Pancreas (tissue), 10 donors: ENCODE data around the gene CACNA1C. TPM values are rescaled to one million over a fixed set of nuclear protein-coding genes. Genes with fewer than 3 reads are reported as not detected.

Experiments
- ATAC-seq, 4 donors: fragments of 200-7000 bp; cut with Tn5 transposase; one replicate each; pipeline versions ENCODE4 v1.8.0 to v1.9.1; 2020; ENCODE audit warnings: mild to moderate bottlenecking in 4 of 4, moderate library complexity in 4 of 4
- DNase-seq, 6 donors: peaks; one replicate each; pipeline ENCODE4 v3.0.0-alpha.2; 2020
- FAIRE-seq: peaks from 2 replicates; lab custom pipeline; 2012; peaks lifted over from hg19 to GRCh38; lab: Jason Lieb, UNC
- H3K27ac ChIP-seq, 4 donors: fragments of 200-600 bp; sonication (generic); 1 replicate in 3 of 4; 2 replicates in 1 of 4; pipeline versions ENCODE4 v1.5.0 to v1.8.0; 2020
- H3K27me3 ChIP-seq, 4 donors: fragments of 200-600 bp; one replicate each; pipeline ENCODE4 v1.8.0; 2021
- H3K36me3 ChIP-seq, 3 donors: fragments of 200-600 bp; sonication (generic) in 1 of 3; one replicate each; pipeline versions ENCODE4 v1.5.0 to v1.8.0; 2020 to 2021
- H3K4me1 ChIP-seq, 3 donors: fragments of 200-600 bp; one replicate each; pipeline ENCODE4 v1.8.0; 2021
- H3K4me3 ChIP-seq, 4 donors: fragments of 200-600 bp; sonication (generic) in 2 of 4; one replicate each; pipeline versions ENCODE4 v1.5.0 to v1.8.0; 2020 to 2021
- H3K9me3 ChIP-seq, 4 donors: fragments of 200-600 bp; one replicate each; pipeline ENCODE4 v1.8.0; 2021
- WGBS, 2 donors: extraction: QIAGEN DNeasy Blood & Tissue Kit; methylation state at CpG; one replicate each; pipeline ENCODE4 v1.1.7; 2013; 5-methylcytosine and 5-hydroxymethylcytosine counted together
- intact Hi-C, 3 donors: fragments of 100-400 bp; cut with DNase I; formaldehyde crosslinking; loops; one replicate each; pipeline versions ENCODE4 v1.11.1 to v1.14.2; 2022
- polyA plus RNA-seq, 2 donors: library from polyadenylated mRNA; stranded (reverse); fragments of 200-250 nt; gene quantifications; one replicate each; pipeline ENCODE4 v1.2.3, GENCODE V29; 2013
- total RNA-seq, 6 donors: library from RNA; stranded (reverse); fragmentation: NEBNext Ultra II Directional in 4 of 6; extraction: Animal tissue kit (Norgen Biotek cat#: 25700) in 4 of 6; gene quantifications; one replicate each; pipeline versions ENCODE4 v1.2.1 to v1.2.4, GENCODE V29; 2021 to 2023
- TF ChIP-seq, protein P1 (sequence below), 4 donors: fragments of 200-600 bp; sonication (generic) in 3 of 4; IDR thresholded peaks; one replicate each; pipeline versions ENCODE4 v1.5.0 to v1.8.0; 2021; ENCODE audit warnings: antibody characterized with exemption in 4 of 4
- donor health status: healthy with polysubstance abuse.
- donor health status: DM: no; HTN: no; CAD: no; lungs with moderate emphysema.
- donor health status: DM: no; HTN: no; CAD: no.
- donor health status: control.
- donor health status: control.
- donor health status: Bipolar disorder and iron deficiency.
- donor health status: DM: yes; HTN: yes; CAD: no.
- donor health status: DM: no; HTN: no; CAD: no.
- donor health status: DM: no; HTN: no; CAD: no.
- donor health status: DM: yes; HTN: yes; CAD: no.

Gene CACNA1C
- total and polyA plus RNA-seq, 8 donors = 1.2 to 3.8 (median 2.3) TPM

DNA sequence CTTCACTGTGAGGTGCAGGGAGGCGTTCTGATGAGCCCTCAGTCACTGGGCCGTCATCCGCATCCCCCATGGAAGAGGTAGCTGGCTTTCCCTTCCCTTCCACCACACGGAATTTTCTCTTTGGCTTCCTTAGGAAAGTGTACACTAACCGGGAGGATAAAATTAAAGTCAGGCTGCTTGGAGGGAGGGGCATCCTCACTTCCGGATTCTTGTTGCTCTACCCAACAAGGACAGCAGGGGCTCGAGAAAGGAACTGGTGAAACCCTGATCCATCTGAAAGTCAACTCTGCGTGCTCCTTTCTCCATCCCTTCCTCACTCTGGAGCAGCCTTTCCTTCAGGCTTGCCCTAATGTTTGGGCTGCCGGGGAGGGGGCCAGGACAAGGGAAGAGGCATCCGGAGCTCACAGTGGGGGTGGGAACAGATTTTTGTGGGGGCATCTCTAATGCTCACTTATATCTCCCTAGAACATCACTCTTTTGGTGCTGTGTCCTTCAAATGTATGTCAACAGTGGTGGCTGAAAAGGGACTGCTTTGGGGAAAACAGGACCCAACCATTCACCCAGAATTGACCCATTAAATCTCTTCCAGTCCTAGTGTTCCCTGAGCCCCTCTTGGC, 640.6 kb downstream of the CACNA1C start:
- Histone ChIP-seq H3K27me3 (no peaks in the 10 kb centered on the region), H3K9me3 (no peaks in the 10 kb centered on the region), H3K4me1 (no peaks in the 10 kb centered on the region), H3K4me3 (no peak overlapping the region), H3K36me3 (no peaks in the 10 kb centered on the region), H3K27ac (no peak overlapping the region)
- FAIRE-seq (no peak), DNase-seq (no peak), ATAC-seq (no peak)
- TF ChIP-seq, protein P1, sequence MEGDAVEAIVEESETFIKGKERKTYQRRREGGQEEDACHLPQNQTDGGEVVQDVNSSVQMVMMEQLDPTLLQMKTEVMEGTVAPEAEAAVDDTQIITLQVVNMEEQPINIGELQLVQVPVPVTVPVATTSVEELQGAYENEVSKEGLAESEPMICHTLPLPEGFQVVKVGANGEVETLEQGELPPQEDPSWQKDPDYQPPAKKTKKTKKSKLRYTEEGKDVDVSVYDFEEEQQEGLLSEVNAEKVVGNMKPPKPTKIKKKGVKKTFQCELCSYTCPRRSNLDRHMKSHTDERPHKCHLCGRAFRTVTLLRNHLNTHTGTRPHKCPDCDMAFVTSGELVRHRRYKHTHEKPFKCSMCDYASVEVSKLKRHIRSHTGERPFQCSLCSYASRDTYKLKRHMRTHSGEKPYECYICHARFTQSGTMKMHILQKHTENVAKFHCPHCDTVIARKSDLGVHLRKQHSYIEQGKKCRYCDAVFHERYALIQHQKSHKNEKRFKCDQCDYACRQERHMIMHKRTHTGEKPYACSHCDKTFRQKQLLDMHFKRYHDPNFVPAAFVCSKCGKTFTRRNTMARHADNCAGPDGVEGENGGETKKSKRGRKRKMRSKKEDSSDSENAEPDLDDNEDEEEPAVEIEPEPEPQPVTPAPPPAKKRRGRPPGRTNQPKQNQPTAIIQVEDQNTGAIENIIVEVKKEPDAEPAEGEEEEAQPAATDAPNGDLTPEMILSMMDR (IDR thresholded peaks at IDR 0.05) = no peak
- intact Hi-C loops = no loop called here
- WGBS, 2 donors = 38 to 43% methylated on average over 10 of the region's 10 CpGs

DNA sequence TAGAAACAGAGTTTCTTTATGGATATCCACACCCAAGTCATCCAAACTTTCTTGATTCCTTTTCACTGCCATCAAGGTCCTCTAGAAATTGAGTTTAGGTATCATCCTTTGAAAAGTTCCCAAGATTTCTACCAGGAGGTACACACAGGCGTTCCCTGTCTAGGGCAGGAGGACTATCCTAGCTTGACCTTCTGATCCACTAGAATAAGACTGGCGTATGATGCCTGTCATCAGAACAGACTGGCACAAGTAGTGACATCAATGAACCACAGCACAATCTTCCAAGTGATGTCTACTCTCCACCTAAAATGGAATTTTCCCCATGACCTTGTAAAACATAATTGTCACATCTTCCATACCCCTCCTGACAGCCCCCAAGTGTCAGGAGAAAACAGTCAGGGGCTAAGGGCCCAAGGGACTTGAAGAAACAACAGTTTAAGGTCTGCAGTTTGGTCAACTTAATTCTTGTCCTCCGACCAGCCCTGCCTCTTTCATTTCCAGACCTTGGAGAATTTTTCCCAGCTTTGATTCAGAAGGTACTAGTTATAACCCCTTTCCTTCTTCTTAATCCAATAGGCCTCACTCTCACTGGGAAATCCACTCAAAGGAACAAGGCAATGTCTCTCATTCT, 641.3 kb downstream of the CACNA1C start:
- no peaks in the 10 kb centered on the region for H3K27me3 ChIP-seq
- H3K9me3 ChIP-seq = no peaks in the 10 kb centered on the region
- H3K4me3 ChIP-seq = no peak overlapping the region
- ATAC-seq (no peak), DNase-seq (no peak), FAIRE-seq (no peak)
- H3K36me3 ChIP-seq = no peaks in the 10 kb centered on the region
- H3K27ac ChIP-seq = no peak overlapping the region
- TF ChIP-seq, protein P1 (IDR thresholded peaks at IDR 0.05) = no peak
- H3K4me1 ChIP-seq = no peaks in the 10 kb centered on the region
- intact Hi-C loops = no loop called here
- WGBS, 2 donors = 82% methylated on average over 3 of the region's 3 CpGs

DNA sequence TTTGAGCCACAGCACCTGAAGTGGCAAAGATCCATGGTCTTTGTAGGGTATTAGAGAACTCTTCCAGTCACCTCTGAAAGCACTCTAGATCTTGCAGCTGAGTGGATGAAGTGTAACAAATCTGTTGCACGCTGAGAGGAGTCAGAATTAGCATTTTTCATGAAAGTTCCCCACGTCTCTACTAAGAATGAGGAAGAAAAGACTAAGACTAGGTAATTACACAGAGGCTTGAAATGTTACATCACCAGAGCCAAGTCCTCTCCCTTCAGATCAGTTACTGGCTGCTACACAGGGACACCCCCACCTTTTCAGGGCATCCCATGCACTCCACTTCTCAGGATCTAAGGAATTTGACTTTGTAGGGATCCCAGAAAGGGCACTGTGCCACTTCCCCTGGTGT, 643.3 kb downstream of the CACNA1C start:
- H3K4me3 ChIP-seq = no peak overlapping the region
- H3K4me1 ChIP-seq = no peaks in the 10 kb centered on the region
- no peaks in the 10 kb centered on the region for H3K27me3 ChIP-seq
- H3K36me3 ChIP-seq = no peaks in the 10 kb centered on the region
- no peaks in the 10 kb centered on the region for H3K9me3 ChIP-seq
- FAIRE-seq (no peak), DNase-seq (no peak), ATAC-seq (no peak)
- no peak overlapping the region for H3K27ac ChIP-seq
- intact Hi-C loops = no loop called here
- TF ChIP-seq, protein P1 (IDR thresholded peaks at IDR 0.05) = no peak
- WGBS, 2 donors = 56 to 61% methylated on average over 2 of the region's 2 CpGs

DNA sequence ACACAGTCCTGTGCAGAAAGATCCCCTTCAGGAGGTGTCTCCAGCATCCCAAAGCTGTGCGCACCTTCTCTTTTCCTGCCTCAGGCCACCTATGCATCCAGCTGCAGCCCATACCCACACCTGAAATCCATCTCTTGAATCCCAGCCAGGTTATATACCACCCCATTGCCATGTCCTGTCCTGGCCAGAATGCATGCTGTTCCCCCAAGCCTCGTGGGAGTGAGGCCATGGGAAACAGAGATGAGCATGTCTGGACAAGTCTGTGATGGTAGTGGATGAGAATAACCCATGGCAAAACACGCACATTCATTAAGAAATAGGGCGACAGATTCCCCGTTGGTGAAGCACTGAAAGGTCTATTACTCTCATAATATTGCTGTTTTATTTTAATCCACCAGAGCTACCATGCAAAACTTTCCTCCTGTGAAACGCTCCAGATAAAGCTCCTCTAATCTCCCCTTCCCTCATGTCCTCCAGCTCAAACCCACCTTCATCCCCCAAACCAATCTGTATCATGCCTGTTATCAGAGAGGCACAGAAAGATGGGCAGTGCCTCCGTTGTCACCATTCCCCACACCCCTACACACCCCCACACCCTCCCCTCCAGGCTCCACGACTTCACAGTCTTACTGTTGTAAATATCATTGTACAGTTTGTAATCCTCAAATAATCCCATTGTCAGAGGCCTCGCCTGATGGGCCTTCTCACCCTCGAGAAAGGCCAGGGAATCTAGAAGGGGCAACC, 644.4 kb downstream of the CACNA1C start:
- Histone ChIP-seq H3K4me3 (no peak overlapping the region), H3K9me3 (no peaks in the 10 kb centered on the region), H3K27ac (no peak overlapping the region), H3K36me3 (no peaks in the 10 kb centered on the region), H3K27me3 (no peaks in the 10 kb centered on the region), H3K4me1 (no peaks in the 10 kb centered on the region)
- FAIRE-seq (no peak), ATAC-seq (no peak), DNase-seq (no peak)
- 61 to 71% methylated on average over 10 of the region's 10 CpGs for WGBS, 2 donors
- TF ChIP-seq, protein P1 (IDR thresholded peaks at IDR 0.05) = no peak
- intact Hi-C loops = no loop called here
